HG03103 (cell line): ENCODE data around the gene GPX3.

ENCODE experiments used
- ATAC-seq: cut with Tn5 transposase; IDR thresholded peaks from one replicate; pipeline ENCODE4 v1.9.1; 2021; ENCODE audit warnings: low read depth; ENCODE audit not compliant: unreplicated experiment

The GPX3 gene

GRCh38 chr5:151012862-151013261, 7.5 kb upstream of the GPX3 start:
- no peak for ATAC-seq

GRCh38 chr5:151014680-151015343, 5.6 kb upstream of the GPX3 start:
- ATAC-seq = no peak

GRCh38 chr5:151015974-151016587, 4.3 kb upstream of the GPX3 start:
- no peak for ATAC-seq

- no peak for ATAC-seq
Observed at GRCh38 chr5:151016700-151017099, 3.7 kb upstream of the GPX3 start.

GRCh38 chr5:151017897-151018296, 2.5 kb upstream of the GPX3 start:
- ATAC-seq = no peak

DNA sequence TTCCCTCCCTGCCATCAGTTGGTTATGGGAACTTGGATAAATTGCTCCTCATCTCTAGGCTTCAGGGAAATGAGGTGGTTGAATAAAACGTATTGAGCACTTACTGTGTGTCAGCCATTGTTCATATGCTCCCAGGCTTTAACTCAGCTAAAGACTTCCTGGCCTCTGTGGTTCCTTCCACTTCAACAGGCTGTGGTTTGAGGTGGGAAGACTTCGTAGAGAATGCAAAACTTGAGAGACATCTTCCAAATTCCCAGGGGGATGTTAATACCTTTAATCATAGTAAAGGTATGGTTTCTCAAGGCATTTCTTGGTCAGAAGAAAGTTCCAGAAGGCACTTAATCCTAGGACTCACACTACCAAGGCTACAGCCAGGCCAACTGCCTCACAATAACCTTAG, 1.5 kb upstream of the GPX3 start:
- no peak for ATAC-seq

DNA sequence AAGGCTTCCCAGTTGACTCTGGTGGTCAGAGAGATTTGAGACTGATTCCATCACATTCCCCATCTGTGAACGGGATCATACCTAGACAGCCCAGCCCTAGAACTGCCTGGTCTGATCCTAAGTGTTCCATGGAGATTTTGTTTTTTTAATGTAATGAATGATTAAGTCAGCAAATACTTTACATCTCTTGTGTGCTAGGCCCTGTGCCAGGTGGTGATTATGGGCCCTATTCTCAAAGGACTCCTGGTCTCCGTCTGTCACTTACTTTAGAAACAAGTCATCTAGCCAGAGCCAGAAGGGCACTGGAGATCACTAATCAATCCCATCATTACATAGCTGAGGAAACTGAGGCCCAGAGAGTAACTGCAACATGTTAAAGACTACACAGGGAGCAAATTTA, 1.1 kb upstream of the GPX3 start:
- no peak for ATAC-seq

- ATAC-seq = no peak
Observed at GRCh38 chr5:151021746-151022145, 1.4 kb downstream of the GPX3 start.

- ATAC-seq = no peak
Observed at GRCh38 chr5:151022511-151023018, 2.2 kb downstream of the GPX3 start.

DNA sequence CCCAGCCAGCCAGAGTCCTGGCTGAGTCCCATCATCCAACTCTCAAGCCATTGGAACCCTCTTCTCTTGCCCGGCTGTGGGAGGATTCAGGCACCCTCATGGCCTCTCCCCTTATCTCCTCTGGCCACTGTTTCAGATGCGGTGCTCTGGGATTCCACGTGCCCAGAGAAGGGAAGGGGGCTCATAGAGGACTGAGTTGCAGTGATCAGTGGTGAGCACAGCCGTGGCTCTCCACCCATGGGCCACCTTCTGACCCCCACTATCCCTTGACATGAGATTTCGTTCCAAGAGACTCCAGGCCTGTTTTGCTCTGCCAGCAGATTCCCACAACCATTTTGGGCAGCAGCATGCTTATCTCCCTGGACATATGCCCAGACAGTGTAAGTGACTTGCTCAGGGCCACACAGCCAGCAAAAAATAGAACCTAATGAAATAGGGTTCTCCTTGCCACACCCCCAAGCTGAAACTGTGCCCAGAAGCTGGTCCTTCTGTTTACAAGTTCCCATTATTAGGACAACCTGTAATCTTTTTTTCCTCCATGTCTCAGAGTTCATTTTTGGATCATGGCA, 2.7 kb downstream of the GPX3 start:
- ATAC-seq = no peak

DNA sequence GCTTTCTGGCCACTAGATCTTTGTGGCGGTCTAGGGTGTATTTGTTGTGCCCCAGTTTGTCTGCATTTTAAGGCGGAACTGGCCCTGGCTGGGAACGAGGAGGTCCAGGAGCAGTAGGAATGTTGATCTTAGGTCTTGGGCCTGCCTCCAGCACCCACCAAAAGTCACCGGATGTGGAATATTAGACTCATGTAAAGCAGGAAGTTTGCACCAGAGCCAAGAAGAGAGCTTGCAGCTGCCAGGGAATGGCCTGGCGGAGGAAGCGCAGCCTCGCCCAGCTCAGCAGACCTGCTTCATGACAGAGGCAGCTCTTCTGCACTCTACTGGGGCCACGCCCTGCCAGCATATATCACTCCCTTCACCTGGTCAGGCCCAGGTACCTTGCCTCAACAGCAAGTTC, 3.3 kb downstream of the GPX3 start:
- ATAC-seq = no peak

DNA sequence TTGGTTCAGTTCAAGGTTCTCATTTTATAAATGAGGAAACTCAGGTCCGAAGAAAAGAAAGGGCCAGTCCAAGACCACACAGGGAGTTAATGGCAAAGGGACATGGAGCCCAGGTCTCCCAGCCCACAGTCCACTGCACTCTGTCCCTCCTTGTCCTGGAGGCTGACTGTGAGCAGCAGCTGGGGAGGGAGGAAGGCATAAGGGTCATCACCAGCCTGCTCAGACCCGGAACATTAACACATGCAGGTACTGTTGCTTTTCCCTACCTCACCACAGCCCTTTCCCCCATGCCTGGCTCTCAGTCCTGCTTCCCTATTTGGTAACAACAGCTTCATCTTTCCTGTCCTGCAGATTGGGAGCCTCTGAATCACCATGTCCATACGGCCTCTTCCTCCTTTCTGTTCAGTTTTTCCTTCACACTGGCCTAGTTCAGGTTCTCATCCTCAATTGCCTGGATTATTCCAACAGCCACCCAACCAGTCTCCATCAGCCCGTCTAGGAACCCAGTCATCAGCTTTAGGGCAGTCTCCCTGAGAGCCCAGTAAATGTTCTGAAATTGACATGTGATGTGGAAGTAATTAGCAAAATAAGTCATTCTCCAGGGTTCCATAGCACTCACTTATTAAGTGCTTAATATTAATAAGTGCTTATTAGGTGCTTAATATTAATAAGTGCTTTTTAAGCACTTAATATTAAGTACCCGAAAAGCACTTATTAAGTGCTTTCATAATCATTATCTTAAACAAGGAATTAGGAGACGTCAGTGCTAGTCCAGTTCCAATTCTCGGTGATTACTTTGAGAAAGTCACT, 4.3 kb downstream of the GPX3 start:
- ATAC-seq = no peak

DNA sequence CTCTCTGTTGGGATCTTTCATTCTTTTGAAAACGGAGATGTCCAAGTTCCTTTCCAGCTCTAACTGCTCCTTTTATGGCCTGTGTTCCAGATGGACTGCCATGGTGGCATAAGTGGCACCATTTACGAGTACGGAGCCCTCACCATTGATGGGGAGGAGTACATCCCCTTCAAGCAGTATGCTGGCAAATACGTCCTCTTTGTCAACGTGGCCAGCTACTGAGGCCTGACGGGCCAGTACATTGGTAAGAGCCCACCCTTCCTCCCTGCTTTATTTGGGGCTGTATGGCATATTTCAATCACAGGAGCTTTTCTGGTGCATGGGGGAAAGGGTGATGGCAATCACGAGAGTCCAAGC, 4.8 kb downstream of the GPX3 start:
- no peak for ATAC-seq

DNA sequence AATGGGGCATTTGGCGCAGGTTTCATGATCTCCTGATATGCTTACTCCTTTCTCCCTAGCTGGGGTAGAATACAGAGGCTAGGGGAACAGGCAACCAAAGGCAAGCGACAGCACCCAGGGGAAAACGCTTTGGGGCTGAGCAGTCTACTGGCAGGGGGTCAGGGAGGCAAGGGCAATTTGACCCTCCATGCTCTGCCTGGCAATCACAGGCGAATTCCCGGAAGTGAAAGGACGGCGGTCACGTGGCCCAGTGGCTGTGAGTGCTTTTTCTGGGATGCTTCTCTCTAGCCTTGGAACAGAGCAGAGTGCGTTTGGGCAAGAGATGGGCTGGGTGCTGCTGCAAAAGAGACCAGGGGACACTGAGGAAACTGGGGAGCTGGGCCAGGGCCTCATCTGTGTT, 5.7 kb downstream of the GPX3 start:
- no peak for ATAC-seq

GRCh38 chr5:151026679-151027078, 6.3 kb downstream of the GPX3 start:
- ATAC-seq = no peak

DNA sequence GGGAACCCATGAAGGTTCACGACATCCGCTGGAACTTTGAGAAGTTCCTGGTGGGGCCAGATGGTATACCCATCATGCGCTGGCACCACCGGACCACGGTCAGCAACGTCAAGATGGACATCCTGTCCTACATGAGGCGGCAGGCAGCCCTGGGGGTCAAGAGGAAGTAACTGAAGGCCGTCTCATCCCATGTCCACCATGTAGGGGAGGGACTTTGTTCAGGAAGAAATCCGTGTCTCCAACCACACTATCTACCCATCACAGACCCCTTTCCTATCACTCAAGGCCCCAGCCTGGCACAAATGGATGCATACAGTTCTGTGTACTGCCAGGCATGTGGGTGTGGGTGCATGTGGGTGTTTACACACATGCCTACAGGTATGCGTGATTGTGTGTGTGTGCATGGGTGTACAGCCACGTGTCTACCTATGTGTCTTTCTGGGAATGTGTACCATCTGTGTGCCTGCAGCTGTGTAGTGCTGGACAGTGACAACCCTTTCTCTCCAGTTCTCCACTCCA, 7.6 kb downstream of the GPX3 start:
- no peak for ATAC-seq

DNA sequence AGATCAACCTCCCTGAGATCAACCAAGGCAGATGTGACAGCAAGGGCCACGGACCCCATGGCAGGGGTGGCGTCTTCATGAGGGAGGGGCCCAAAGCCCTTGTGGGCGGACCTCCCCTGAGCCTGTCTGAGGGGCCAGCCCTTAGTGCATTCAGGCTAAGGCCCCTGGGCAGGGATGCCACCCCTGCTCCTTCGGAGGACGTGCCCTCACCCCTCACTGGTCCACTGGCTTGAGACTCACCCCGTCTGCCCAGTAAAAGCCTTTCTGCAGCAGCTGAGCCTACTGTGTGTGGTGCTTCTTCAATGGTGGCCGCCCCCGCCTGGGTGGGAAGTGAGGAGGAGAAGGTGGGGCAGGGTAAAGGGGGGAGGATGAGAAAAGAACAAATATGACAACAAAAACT, 8.3 kb downstream of the GPX3 start:
- ATAC-seq = no peak

DNA sequence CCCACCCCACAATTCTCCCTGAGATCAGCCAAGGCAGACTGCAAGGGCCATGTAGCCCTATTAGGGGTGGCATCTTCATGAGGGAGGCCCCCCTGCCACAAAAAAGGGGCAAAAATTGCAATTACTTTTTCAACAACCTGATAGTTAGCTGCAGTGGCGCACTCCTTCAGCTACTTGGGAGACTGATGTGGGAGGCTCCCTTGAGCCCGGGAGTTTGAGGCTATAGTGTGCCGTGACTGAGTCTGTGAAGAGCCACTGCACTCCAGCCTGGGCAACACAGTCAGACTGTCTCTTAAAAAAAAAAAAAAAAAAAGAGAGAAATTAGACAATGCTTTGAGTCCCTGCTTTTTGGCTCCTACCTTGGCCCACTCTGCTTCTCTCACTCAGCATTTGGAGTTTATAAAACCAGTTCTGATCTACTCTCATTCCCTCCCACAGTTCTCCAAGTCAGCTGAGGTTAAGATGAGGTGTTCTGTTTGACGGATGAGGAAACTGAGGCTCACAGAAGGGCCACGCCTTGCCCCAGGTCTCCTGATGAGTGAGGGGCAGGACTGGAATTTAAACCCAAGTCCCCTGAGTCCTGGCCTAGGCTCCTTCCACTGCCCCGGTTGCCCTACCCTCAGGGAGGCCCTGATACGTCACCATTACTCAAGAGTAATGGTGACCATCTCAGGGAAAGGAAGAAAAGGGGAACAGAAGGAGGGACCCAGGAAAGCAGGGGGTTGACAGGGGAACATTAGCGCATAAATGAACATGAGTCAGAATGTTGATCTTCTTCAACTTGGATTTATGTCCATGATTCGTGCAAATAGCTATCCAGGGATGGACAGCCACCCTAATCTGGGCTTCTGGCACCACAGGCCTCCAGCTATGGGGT, 9.0 kb downstream of the GPX3 start:
- no peak for ATAC-seq

DNA sequence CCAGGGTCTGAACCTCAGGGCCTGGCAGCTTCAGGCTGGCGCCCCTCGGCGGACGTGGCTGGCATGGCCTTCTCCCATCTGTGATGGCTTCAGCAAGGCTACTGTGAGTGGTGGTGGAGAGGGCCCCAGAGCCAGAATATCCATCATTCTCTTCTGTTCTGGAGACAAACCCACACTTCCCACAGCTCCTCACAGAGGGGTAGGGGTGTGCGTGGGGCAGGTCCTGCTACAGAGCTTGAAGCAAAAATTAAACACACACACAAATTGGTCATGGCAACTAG, 9.6 kb downstream of the GPX3 start:
- ATAC-seq = no peak

DNA sequence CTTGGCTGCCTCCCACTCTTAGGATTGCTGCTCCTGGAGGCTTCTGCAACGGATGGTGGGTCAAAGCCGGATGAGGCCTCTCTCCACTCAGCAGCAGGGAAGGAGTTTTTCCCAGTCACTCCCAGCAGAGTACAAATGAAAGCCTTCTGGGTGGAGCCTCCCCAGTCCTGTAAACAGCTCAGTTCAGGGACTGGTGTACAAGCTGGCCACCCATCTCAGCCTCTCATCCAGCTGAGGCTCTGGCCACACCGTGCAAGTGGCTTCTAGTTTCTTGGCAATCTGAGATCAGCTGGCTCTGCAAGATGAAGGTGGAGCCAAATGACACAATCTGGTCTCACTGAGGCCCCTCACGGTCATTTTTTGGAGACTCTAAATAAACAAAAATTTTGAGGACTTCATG, 10.0 kb downstream of the GPX3 start:
- no peak for ATAC-seq
